ENCODE data around the gene CHMP1A.
"Not testable (repeated sequence)": the region's sequence is repeated elsewhere in the genome, so short reads cannot be mapped to it uniquely, and the experiment has no call there.

GRCh38 chr16:89634463-89635385 lies 22.8 kb downstream of the CHMP1A start:
- not testable (repeated sequence) for TF ChIP-seq EZH2 (IDR thresholded peaks at IDR 0.05; ENCODE audit: low read length)
- TF ChIP-seq, protein P1, sequence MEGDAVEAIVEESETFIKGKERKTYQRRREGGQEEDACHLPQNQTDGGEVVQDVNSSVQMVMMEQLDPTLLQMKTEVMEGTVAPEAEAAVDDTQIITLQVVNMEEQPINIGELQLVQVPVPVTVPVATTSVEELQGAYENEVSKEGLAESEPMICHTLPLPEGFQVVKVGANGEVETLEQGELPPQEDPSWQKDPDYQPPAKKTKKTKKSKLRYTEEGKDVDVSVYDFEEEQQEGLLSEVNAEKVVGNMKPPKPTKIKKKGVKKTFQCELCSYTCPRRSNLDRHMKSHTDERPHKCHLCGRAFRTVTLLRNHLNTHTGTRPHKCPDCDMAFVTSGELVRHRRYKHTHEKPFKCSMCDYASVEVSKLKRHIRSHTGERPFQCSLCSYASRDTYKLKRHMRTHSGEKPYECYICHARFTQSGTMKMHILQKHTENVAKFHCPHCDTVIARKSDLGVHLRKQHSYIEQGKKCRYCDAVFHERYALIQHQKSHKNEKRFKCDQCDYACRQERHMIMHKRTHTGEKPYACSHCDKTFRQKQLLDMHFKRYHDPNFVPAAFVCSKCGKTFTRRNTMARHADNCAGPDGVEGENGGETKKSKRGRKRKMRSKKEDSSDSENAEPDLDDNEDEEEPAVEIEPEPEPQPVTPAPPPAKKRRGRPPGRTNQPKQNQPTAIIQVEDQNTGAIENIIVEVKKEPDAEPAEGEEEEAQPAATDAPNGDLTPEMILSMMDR (optimal IDR thresholded peaks at IDR 0.05 in 1 of 3, IDR thresholded peaks at IDR 0.05 in 1 of 3, conservative IDR thresholded peaks at IDR 0.05 in 1 of 3; ENCODE audit: extremely low read depth in 1 of 3, insufficient read depth in 2 of 3, low read length in 3 of 3) = not testable (repeated sequence)
